Calu3 (cell line): ENCODE data around the gene ASXL1. TPM values are rescaled to one million over a fixed set of nuclear protein-coding genes. Genes with fewer than 3 reads are reported as not detected.

Experiments
- BruUV-seq: library from RNA; stranded (reverse); fragments of 400-500 nt; replicated peaks from 2 replicates; lab custom pipeline; 2021; lab: Mats Ljungman, UMichigan
- CTCF ChIA-PET: fragments of 300-600 bp; sonication (Branson Sonifier 250); formaldehyde crosslinking; loops from one replicate; lab custom pipeline; 2022; ENCODE audit warnings: antibody characterized with exemption; lab: Charles Lee
- DNase-seq: peaks from one replicate; pipeline ENCODE4 v3.0.0; 2022
- H3K27ac Mint-ChIP-seq: one replicate; pipeline ENCODE4 v1.8.0; 2022; ENCODE audit warnings: mixed read lengths; ENCODE audit not compliant: unreplicated experiment
- H3K27me3 Mint-ChIP-seq: one replicate; pipeline ENCODE4 v1.8.0; 2022; ENCODE audit warnings: mixed read lengths; ENCODE audit not compliant: unreplicated experiment
- H3K36me3 Mint-ChIP-seq: one replicate; pipeline ENCODE4 v1.8.0; 2022; ENCODE audit warnings: mild to moderate bottlenecking, moderate library complexity, mixed read lengths; ENCODE audit not compliant: insufficient read depth, unreplicated experiment
- H3K4me1 Mint-ChIP-seq: one replicate; pipeline ENCODE4 v1.8.0; 2022; ENCODE audit warnings: mild to moderate bottlenecking, low read depth, mixed read lengths; ENCODE audit not compliant: unreplicated experiment
- H3K4me3 Mint-ChIP-seq: one replicate; pipeline ENCODE4 v1.8.0; 2022; ENCODE audit warnings: mild to moderate bottlenecking, low read depth, moderate library complexity, mixed read lengths; ENCODE audit not compliant: unreplicated experiment
- H3K9me3 Mint-ChIP-seq: one replicate; pipeline ENCODE4 v1.8.0; 2022; ENCODE audit warnings: low read depth, mixed read lengths; ENCODE audit not compliant: unreplicated experiment
- intact Hi-C: fragments of 100-400 bp; cut with micrococcal nuclease; formaldehyde crosslinking; loops from one replicate; pipeline ENCODE4 v1.10.0; 2022; ENCODE audit not compliant: unreplicated experiment
- total RNA-seq: library from RNA; stranded (reverse); gene quantifications from 2 replicates; pipeline ENCODE4 v1.2.3, GENCODE V29; 2022
- TF ChIP-seq, protein P1 (sequence below): fragments of 200-600 bp; IDR thresholded peaks from one replicate; pipeline ENCODE4 v1.8.0; 2022; ENCODE audit warnings: antibody characterized with exemption; ENCODE audit not compliant: unreplicated experiment

The ASXL1 gene
- total RNA-seq, 1 experiment from 2014 or later: 120 TPM

DNA sequence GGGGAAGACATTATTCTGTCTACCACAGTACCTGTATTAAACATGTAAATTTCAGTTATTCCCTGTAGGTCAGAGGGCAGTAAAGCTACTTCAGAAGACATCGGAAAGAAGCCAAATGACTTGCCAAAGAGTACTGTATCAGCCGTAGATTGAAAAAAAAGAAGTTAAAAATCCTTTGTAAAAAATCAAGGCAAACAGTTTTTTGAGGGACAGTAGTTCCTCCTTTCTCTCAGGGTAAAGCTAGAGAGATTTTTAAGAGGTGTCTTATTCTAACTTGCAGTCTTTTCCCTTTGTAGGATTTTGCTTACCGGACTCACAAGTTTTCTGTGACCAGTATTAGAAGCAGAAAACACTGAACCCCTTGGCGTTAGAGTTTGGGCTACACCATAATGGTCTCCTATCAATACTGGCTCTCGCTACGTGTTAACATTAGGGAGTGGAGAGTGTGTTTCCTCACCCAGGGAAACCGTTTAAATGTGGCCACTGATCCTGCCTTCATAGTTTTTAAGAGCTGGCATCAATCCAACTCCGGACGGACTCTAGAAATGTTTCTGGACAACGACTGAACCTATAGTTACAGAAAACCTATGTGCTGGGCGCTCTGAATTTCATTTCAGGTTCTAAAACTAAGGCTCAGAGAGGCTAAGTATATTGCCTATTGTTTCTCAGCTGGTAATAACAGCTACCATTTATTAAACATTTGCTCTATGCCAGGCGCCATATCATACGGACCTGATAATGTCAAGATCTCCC lies 1.3 kb upstream of the ASXL1 start:
- Mint-ChIP-seq H3K27me3 (no peaks in the 10 kb centered on the region), H3K36me3 (peaks cover 31% of the 10 kb centered on the region), H3K9me3 (no peaks in the 10 kb centered on the region), H3K4me3 (peak overlapping the region; percentile 88), H3K27ac (peak overlapping the region; percentile 93), H3K4me1 (peaks cover 49% of the 10 kb centered on the region)
- TF ChIP-seq, protein P1, sequence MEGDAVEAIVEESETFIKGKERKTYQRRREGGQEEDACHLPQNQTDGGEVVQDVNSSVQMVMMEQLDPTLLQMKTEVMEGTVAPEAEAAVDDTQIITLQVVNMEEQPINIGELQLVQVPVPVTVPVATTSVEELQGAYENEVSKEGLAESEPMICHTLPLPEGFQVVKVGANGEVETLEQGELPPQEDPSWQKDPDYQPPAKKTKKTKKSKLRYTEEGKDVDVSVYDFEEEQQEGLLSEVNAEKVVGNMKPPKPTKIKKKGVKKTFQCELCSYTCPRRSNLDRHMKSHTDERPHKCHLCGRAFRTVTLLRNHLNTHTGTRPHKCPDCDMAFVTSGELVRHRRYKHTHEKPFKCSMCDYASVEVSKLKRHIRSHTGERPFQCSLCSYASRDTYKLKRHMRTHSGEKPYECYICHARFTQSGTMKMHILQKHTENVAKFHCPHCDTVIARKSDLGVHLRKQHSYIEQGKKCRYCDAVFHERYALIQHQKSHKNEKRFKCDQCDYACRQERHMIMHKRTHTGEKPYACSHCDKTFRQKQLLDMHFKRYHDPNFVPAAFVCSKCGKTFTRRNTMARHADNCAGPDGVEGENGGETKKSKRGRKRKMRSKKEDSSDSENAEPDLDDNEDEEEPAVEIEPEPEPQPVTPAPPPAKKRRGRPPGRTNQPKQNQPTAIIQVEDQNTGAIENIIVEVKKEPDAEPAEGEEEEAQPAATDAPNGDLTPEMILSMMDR: no peak
- no peak for DNase-seq
- CTCF ChIA-PET: interaction anchor here (0.5 kb wide), 1 partner anchor 463 kb away, joined by 3 read pairs; the partner anchor contains the start of gene MAPRE1
- intact Hi-C loops: loop anchor here (2.0 to 5.0 kb wide), 2 partner anchors 30 to 121 kb away; no protein-coding TSS in a partner anchor
- no TSS peak for BruUV-seq

DNA sequence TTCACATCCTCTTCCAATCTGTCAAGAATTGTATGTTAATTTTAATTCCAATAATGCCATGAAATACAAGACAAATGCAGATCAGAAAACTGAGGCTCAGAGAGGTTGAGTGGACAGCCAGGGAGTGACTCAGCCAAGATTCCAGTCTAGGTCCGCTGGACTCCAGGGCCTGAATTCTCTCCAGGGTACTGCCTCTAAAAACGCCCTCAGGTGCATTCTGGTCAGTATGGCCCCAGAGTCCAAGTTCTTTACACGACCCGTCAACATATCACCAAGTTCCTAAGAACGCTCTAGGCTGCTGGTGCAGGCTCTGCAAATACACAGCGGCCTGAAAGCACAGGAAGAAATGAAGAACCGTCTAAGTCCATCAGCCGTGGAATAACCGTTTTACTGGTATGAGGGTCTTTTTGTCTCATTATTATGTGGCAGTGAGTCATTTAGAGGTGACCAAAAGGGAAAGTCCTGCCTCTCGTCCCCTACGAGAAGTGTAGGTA lies 709 bp upstream of the ASXL1 start:
- H3K36me3 Mint-ChIP-seq: peaks cover 31% of the 10 kb centered on the region
- TF ChIP-seq, protein P1: no peak
- H3K4me3 Mint-ChIP-seq: peak overlapping the region; percentile 88
- intact Hi-C loops: loop anchor here (2.0 to 5.0 kb wide), 2 partner anchors 31 to 120 kb away; no protein-coding TSS in a partner anchor
- no peaks in the 10 kb centered on the region for H3K9me3 Mint-ChIP-seq
- DNase-seq: peak; percentile 36
- peaks cover 49% of the 10 kb centered on the region for H3K4me1 Mint-ChIP-seq
- BruUV-seq: TSS peak; percentile 80
- CTCF ChIA-PET: interaction anchor here (0.8 to 2.1 kb wide), 2 partner anchors 14 to 59 kb away, joined by 4 to 7 read pairs; no protein-coding TSS in a partner anchor
- no peaks in the 10 kb centered on the region for H3K27me3 Mint-ChIP-seq
- peak overlapping the region; percentile 93 for H3K27ac Mint-ChIP-seq

DNA sequence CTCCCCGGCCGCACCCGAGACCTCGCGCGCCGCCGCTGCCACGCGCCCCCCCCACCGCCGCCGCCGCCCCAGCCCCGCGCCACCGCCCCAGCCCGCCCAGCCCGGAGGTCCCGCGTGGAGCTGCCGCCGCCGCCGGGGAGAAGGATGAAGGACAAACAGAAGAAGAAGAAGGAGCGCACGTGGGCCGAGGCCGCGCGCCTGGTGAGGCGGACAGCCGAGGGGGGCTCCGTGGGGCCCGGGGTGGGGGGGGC lies 426 bp downstream of the ASXL1 start:
- no TSS peak for BruUV-seq
- H3K4me1 Mint-ChIP-seq: peaks cover 53% of the 10 kb centered on the region
- CTCF ChIA-PET: interaction anchor here (0.7 to 2.1 kb wide), 4 partner anchors 9 to 69 kb away, joined by 3 to 7 read pairs (median 4); no protein-coding TSS in a partner anchor
- H3K27me3 Mint-ChIP-seq: no peaks in the 10 kb centered on the region
- peaks cover 31% of the 10 kb centered on the region for H3K36me3 Mint-ChIP-seq
- intact Hi-C loops: loop anchor here (2.0 to 5.0 kb wide), 2 partner anchors 70 to 119 kb away; no protein-coding TSS in a partner anchor
- no peaks in the 10 kb centered on the region for H3K9me3 Mint-ChIP-seq
- TF ChIP-seq, protein P1: no peak
- no peak for DNase-seq
- peak overlapping the region; percentile 88 for H3K4me3 Mint-ChIP-seq
- peak overlapping the region; percentile 93 for H3K27ac Mint-ChIP-seq

DNA sequence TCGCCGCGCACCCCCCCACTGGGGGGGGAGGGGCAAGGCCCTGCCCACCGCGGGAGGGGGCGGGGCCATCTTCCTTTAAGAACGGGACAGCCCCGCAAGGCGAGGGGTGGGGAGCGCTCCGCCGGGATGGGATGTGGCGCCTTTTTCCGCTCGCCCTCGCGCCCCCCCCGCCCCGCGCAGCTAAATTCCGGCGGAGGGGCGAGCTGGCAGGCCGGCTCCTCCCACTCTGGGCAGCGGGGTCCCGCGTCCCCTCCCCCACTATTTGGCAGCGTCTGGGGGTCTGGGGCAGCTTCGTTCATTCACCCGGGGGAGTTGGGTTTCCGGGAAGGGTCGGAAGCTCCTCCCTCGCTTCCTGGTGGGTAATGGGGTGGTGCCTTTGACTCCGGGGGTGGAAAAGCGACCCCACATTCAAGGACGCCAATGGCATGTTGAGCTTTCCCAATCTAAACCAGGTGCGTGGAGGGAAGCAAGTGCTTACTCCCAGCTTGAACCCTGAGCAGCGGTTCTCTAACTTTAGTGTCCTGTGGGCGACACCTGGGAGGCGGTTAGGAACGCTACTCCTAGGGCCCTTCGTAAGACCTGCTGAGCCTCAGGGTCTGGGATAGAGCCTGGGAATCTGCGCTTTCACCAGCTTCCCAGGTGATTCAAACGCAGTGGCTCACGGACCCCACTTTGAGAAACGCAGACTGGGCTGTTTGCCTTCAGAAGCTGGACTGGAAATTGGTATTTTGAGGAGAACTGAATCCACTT lies 927 bp downstream of the ASXL1 start:
- CTCF ChIA-PET: interaction anchor here (0.7 to 2.1 kb wide), 6 partner anchors 9 to 100 kb away, joined by 3 to 7 read pairs (median 4); no protein-coding TSS in a partner anchor
- Mint-ChIP-seq H3K27me3 (no peaks in the 10 kb centered on the region), H3K9me3 (no peaks in the 10 kb centered on the region), H3K4me3 (peak overlapping the region; percentile 88), H3K27ac (peak overlapping the region; percentile 62), H3K36me3 (peaks cover 31% of the 10 kb centered on the region), H3K4me1 (peaks cover 57% of the 10 kb centered on the region)
- peak; percentile 86 for DNase-seq
- intact Hi-C loops: loop anchor here (2.0 to 5.0 kb wide), 2 partner anchors 70 to 118 kb away; no protein-coding TSS in a partner anchor
- BruUV-seq: TSS peak; percentile 60
- TF ChIP-seq, protein P1: no peak
